NCI-H2107 (cell line): ENCODE data around the gene FRMPD2.
"Not testable (repeated sequence)": the region's sequence is repeated elsewhere in the genome, so short reads cannot be mapped to it uniquely, and the experiment has no call there.

Source experiments
- DNase-seq: peaks from one replicate; lab custom pipeline; 2025; lab: John Stamatoyannopoulos, UW

FRMPD2 gene

GRCh38 chr10:48289501-48290238 lies 15.2 kb upstream of the FRMPD2 start:
- no peak for DNase-seq

- no peak for DNase-seq
These were observed 14.2 kb upstream of the FRMPD2 start for GRCh38 chr10:48288661-48289060.

GRCh38 chr10:48287417-48288391 lies 13.2 kb upstream of the FRMPD2 start:
- DNase-seq: no peak

DNA sequence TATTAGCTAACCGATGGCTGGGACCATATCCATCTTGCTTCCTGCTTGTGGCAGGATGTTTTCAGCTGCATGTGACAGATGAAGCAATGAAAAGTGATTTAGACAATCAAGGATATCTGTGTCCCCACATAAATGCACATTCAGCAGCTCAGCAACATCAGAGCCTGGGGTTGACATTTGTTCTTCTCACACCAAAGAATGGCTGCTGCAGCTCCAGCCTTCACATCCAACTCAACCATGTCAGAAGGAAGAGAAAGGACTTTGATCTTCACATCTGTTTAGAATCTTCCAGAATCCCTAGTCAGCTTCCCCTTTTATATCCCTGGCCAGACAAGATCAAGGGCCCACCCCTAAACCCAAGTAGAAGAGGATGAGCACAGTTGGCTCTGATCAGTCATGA lies 11.9 kb upstream of the FRMPD2 start:
- DNase-seq: no peak

GRCh38 chr10:48285710-48286109 lies 11.2 kb upstream of the FRMPD2 start:
- DNase-seq: no peak

GRCh38 chr10:48284811-48285210 lies 10.3 kb upstream of the FRMPD2 start:
- DNase-seq: no peak

- DNase-seq: no peak
These were observed 9.6 kb upstream of the FRMPD2 start for GRCh38 chr10:48284002-48284546.

GRCh38 chr10:48282829-48283228 lies 8.3 kb upstream of the FRMPD2 start:
- no peak for DNase-seq

DNA sequence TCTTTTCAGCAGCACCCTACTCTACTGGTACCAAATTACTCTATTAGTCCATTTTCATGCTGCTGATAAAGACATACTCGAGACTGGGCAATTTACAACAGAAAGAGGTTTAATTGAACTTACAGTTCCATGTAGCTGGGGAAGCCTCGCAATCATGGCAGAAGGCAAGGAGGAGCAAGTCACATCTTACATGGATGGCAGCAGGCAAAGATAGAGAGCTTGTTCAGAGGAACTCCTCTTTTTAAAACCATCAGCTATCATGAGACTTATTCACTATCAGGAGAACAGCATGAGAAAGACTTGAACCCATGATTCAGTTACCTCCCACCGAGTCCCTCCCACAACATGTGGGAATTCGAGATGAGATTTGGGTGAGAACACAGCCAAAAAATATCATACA lies 7.2 kb upstream of the FRMPD2 start:
- not testable (repeated sequence) for DNase-seq

DNA sequence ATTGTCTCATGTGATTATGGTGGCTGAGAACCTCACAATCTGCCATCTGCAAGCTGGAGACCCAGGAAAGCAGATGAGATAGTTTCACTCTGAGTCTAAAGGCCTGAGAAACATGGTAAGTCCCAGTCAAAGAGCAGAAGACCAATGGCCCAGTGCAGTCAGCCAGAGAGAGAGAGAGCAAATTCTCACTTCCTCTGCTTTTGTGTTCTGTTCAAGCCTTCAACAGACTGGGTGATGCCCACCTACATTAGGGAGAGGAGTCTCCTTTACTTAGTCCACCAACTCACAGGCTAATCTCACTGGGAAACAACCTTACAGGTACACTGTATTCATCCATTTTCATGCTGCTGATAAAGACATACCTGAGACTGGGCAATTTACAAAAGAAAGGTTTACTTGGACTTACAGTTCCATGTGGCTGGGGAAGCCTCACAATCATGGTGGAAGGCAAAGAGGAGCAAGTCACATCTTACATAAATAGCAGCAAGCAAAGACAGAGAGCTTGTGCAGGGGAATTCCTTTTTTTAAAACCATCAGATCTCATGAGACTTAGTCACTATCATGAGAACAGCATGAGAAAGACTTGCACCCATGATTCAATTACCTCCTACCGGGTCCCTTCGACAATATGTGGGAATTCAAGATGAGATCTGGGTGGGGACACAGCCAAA lies 4.7 kb upstream of the FRMPD2 start:
- no peak for DNase-seq

DNA sequence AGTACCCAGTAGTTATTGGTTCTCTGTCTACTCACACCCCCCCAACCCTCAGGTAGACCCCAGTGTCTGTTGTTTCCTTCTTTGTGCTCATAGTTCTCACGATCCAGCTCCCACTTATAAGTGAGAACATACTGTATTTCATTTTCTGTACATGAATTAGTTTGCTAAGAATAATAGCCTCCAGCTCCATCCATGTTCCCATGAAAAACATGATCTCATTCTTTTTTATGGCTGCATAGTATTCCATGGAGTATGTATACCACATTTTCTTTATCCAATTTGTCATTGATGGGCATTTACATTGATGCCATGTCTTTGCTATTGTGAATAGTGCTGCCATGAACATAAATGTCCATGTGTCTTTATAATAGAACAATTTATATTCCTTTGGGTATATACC lies 2.6 kb upstream of the FRMPD2 start:
- DNase-seq: no peak

DNA sequence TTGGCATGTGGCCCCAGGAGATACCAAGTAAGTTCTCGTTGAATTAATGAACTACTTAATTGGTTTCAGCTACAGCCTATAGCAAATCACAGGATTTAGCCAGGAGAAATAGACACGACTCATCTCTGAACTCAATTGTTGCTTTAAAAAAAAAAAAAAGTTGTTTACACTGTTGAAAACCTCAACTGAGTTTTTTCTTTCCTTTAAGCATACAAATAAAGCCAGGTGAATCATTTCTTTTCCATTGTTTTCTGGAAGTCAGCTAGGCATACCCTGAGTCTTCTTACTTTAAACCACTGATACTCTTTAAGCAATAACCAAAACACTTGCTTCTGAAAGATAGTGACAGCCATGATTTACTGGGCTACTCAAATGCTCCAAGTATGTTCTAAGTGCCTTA lies 755 bp downstream of the FRMPD2 start:
- no peak for DNase-seq

GRCh38 chr10:48272682-48273081 lies 1.8 kb downstream of the FRMPD2 start:
- no peak for DNase-seq

- no peak for DNase-seq
These were observed 3.3 kb downstream of the FRMPD2 start for GRCh38 chr10:48271047-48271730.

DNA sequence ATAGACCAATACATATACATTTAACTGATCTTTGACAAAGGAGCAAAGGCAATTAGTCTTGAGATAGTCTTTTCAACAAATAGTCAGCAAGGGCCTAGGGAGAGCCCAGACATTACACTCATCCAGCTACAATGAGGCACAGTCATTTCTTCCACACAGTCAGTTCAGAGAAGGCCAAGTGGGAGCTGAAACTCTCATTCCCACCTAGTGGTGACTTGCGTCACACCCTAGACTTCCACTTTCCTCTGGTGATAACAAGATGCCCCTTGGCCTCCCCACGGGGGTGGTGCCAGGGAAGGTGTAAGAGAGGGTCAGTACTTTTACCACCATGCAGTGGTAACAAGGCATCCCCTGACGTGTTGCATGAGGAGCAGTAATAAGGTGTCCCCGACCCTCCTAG lies 8.0 kb downstream of the FRMPD2 start:
- DNase-seq: no peak

- DNase-seq: no peak
These were observed 16.4 kb downstream of the FRMPD2 start for GRCh38 chr10:48258105-48258504.

DNA sequence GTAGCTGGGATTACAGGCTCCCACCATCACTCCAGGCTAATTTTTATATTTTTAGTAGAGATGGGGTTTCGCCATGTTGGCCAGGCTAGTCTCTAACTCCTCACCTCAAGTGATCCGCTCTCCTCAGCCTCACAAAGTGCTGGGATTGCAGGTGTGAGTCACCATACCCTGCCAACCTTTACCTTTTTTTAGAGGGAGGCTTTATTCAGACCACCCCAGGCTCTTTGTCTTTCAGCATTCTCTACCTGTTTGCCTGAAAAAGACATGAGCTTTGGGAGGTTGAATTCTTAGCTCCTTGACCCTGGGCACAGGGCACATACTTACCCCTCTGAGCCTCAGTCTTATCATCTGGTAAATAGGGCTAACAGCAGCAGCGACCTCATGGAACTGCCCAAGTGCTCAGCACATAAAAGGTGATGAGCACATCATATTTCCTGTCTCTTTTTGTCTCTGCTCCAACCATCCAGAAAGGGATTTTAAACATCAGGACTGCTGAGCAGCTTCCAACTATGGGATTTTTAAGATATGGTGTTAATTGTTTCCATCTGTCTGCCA lies 17.0 kb downstream of the FRMPD2 start:
- DNase-seq: no peak

GRCh38 chr10:48255722-48256121 lies 18.8 kb downstream of the FRMPD2 start:
- DNase-seq: no peak

DNA sequence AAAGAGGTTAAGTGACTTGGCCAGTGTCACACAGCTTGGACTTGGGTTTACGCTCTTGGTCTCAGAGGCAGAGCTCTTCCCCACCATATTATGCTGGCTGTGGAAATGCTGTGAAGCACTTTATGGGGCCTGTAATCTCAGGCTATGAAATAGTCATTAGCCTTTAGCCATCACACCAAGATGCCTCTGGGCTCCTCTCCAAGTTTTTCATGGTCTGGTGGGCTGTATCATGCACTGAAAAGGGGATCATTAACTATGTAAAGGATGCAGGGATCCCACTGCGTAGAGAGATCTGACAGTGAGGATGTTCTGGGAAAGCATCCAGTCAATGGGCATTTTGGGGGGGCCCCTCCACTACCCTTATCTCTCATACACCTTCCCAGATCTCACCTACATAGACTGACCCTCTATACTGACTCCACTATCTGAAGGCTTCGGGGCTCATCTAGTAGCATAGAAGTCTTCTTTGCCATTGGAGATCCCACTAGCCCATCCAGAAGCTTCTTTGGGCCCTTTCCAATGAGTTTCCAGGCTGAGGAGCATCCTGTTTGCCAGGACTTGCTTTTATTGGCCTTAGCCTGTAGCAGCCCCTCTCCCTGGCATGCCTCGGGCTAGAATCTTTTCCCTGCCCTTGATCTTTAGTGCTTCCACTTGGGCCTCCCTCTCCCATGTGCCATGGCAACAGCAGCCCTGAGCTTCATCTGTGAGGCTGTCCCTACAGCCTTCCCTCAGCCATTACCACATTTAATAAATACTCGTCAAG lies 19.6 kb downstream of the FRMPD2 start:
- DNase-seq: no peak

DNA sequence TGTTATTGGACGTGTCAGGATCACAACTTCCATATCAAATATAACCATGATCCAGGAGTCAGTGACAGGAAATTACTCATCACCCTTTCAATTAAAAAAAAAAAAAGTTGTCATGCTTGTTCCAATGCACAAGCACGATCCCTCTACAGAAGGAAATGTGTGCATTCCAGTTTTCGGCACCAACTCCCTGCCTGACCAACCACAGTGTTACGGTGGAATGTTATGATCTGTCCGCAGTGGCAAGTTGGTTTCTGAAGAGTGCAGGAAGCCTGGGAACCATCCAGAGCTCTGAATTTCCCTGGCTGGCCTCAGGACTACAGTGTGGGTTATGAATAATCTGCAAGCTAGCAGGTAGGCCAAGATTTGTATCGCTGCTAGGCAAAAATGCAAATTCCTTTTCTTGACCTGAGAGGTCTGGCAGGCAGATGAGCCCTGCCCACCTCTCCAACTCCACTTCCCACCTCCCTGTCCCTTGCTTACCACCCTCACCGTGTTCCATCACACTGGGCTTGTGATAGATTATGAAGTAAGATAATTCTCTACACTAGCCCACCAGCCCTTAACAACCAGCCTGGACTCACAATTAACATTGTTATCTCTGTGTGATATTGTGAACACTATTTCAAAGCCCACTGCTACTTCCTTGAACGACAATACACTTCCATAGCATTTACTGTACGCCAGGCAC lies 20.4 kb downstream of the FRMPD2 start:
- no peak for DNase-seq
